GM21528 (cell line): ENCODE measurements around the gene BLTP3B.
"Not testable (repeated sequence)": the region's sequence is repeated elsewhere in the genome, so short reads cannot be mapped to it uniquely, and the experiment has no call there.

ENCODE experiments used
- ATAC-seq: cut with Tn5 transposase; IDR thresholded peaks from one replicate; pipeline ENCODE4 v1.9.1; 2021; ENCODE audit warnings: mild to moderate bottlenecking, moderate library complexity; ENCODE audit not compliant: unreplicated experiment, low FRiP score

The BLTP3B gene

GRCh38 chr12:100142851-100143559 is at the start of gene BLTP3B:
BLTP3B (minus strand) TSS chr12:100142874; CDS start chr12:100142635, 239 bp downstream.
- peak; percentile 75 for ATAC-seq

- no peak for ATAC-seq
Observed at GRCh38 chr12:100189636-100190394, 47.1 kb upstream of the BLTP3B start.

- not testable (repeated sequence) for ATAC-seq
Observed at GRCh38 chr12:100188888-100189635, 46.4 kb upstream of the BLTP3B start.

GRCh38 chr12:100187857-100188519 is 45.3 kb upstream of the BLTP3B start:
- no peak for ATAC-seq

- no peak for ATAC-seq
Observed at GRCh38 chr12:100187068-100187467, 44.4 kb upstream of the BLTP3B start.

- ATAC-seq: no peak
Observed at GRCh38 chr12:100186071-100186470, 43.4 kb upstream of the BLTP3B start.

- ATAC-seq: peak; percentile 60
Observed at GRCh38 chr12:100185361-100185894, 42.8 kb upstream of the BLTP3B start.

- no peak for ATAC-seq
Observed at GRCh38 chr12:100184549-100185145, 42.0 kb upstream of the BLTP3B start.

GRCh38 chr12:100179252-100179651 is 36.6 kb upstream of the BLTP3B start:
- ATAC-seq: no peak

- ATAC-seq: not testable (repeated sequence)
Observed at GRCh38 chr12:100176493-100176892, 33.8 kb upstream of the BLTP3B start.

- no peak for ATAC-seq
Observed at GRCh38 chr12:100174495-100174894, 31.8 kb upstream of the BLTP3B start.

GRCh38 chr12:100173111-100173510 is 30.4 kb upstream of the BLTP3B start:
- ATAC-seq: no peak

- ATAC-seq: no peak
Observed at GRCh38 chr12:100171248-100171647, 28.6 kb upstream of the BLTP3B start.

- ATAC-seq: no peak
Observed at GRCh38 chr12:100170313-100170858, 27.7 kb upstream of the BLTP3B start.

GRCh38 chr12:100169345-100169744 is 26.7 kb upstream of the BLTP3B start:
- no peak for ATAC-seq

- no peak for ATAC-seq
Observed at GRCh38 chr12:100168562-100168961, 25.9 kb upstream of the BLTP3B start.

- no peak for ATAC-seq
Observed at GRCh38 chr12:100166232-100166631, 23.6 kb upstream of the BLTP3B start.

- ATAC-seq: no peak
Observed at GRCh38 chr12:100165356-100165755, 22.7 kb upstream of the BLTP3B start.

- no peak for ATAC-seq
Observed at GRCh38 chr12:100164153-100164704, 21.6 kb upstream of the BLTP3B start.
